Loucy (cell line): ENCODE results near the gene TELO2.

ENCODE experiments used
- H2AFZ ChIP-seq: fragments of 200-600 bp; sonication (generic); 2 replicates; pipeline ENCODE4 v1.6.0; 2016; ENCODE audit warnings: antibody characterized with exemption, mild to moderate bottlenecking, low read length, moderate library complexity
- H3F3A ChIP-seq: fragments of 200-600 bp; 2 replicates; pipeline ENCODE4 v1.6.0; 2016; ENCODE audit warnings: antibody characterized with exemption, low read depth, mild to moderate bottlenecking
- H3K27me3 ChIP-seq: fragments of 200-600 bp; sonication (generic); 2 replicates; pipeline ENCODE4 v1.6.1; 2014; ENCODE audit warnings: low read length, mild to moderate bottlenecking; ENCODE audit not compliant: insufficient read depth, poor library complexity, severe bottlenecking
- H3K36me3 ChIP-seq: fragments of 200-600 bp; sonication (generic); 2 replicates; pipeline ENCODE4 v1.6.1; 2016; ENCODE audit warnings: low read length; ENCODE audit not compliant: insufficient read depth
- H3K4me1 ChIP-seq: fragments of 200-600 bp; sonication (generic); 2 replicates; pipeline ENCODE4 v1.5.1; 2014; ENCODE audit warnings: low read length, mild to moderate bottlenecking; ENCODE audit not compliant: insufficient read depth, poor library complexity, severe bottlenecking
- H3K4me2 ChIP-seq: fragments of 200-600 bp; sonication (generic); 2 replicates; pipeline ENCODE4 v1.6.0; 2014; ENCODE audit warnings: antibody characterized with exemption, low read length, low read depth, mild to moderate bottlenecking; ENCODE audit not compliant: poor library complexity, severe bottlenecking
- H3K4me3 ChIP-seq: fragments of 200-600 bp; sonication (generic); 2 replicates; pipeline ENCODE4 v1.5.1; 2014; ENCODE audit warnings: low read length, mild to moderate bottlenecking, mixed read lengths; ENCODE audit not compliant: poor library complexity, severe bottlenecking
- H3K79me2 ChIP-seq: fragments of 200-600 bp; sonication (generic); 2 replicates; pipeline ENCODE4 v1.6.1; 2014; ENCODE audit warnings: low read length; ENCODE audit not compliant: insufficient read depth
- H3K9ac ChIP-seq: fragments of 200-600 bp; sonication (generic); 2 replicates; pipeline ENCODE4 v1.6.0; 2014; ENCODE audit warnings: mild to moderate bottlenecking, low read depth, low read length, moderate library complexity; ENCODE audit not compliant: poor library complexity, severe bottlenecking
- H3K9me2 ChIP-seq: fragments of 200-600 bp; sonication (generic); replicated peaks from 2 replicates; pipeline ENCODE4 v1.6.1; 2016; ENCODE audit warnings: low read depth, low read length, mixed read lengths
- H3K9me3 ChIP-seq: fragments of 200-600 bp; sonication (generic); 2 replicates; pipeline ENCODE4 v1.6.1; 2014; ENCODE audit warnings: mild to moderate bottlenecking, antibody characterized with exemption, low read length, low read depth; ENCODE audit not compliant: insufficient read depth
- H4K20me1 ChIP-seq: fragments of 200-600 bp; sonication (generic); 2 replicates; pipeline ENCODE4 v1.6.0; 2014; ENCODE audit warnings: antibody characterized with exemption, low read length, mild to moderate bottlenecking; ENCODE audit not compliant: insufficient read depth, poor library complexity, severe bottlenecking
- CTCF ChIP-seq: fragments of 200-600 bp; sonication (generic); conservative IDR thresholded peaks from 2 replicates; pipeline ENCODE4 v1.5.1; 2014; ENCODE audit warnings: mild to moderate bottlenecking, antibody characterized with exemption, low read length
- EZH2phosphoT487 ChIP-seq: fragments of 200-600 bp; IDR thresholded peaks from 2 replicates; pipeline ENCODE4 v1.6.1; 2018; ENCODE audit warnings: antibody characterized with exemption, mild to moderate bottlenecking, moderate library complexity, borderline replicate concordance

TELO2 gene

DNA sequence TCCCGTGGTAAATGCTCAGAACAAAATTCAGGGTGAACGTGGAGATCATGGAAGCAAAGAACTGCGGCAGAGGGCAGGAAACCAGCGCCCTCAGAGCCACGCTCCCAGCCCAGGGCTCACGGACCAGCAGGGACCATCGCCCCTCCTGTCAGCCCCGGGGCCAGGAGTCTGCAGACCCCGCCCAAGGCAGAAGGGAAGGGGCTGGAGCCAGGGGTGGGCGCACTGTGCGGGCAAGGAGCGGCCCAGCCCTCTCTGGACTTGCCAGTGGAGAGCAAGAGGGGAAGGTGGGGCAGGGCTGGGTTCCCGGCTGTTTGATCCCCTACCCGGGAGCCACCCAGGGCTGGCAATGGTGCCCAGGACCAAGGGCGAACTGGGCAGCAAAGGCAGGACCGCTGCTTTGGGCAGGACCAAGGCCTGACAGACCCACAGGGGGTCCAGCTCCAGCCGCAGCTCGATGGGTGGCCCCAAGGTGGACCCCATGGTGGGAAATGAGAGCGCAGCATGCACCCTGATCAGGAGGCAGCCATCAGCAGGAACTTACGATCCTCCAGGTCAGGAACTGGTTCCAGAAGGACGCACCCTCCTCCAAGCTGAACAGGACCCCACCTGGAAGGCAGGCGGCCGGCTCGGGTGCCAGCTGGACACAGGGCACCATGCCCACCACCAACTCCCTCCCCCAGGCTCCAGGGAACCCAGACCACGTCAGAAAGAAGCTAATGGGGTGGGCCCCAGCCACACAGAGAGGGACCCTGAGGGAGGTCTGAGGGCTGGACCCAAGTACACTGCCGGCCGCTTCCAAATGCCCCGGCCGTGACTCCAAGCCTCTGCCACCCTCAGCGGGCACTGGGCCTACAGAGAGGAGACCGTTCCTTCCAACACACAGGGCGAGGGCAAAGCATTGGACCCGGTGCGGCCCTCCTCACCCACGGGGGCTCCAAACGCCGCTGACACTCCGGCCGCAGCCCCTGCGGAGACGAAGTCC, 37.7 kb upstream of the TELO2 start:
- TF ChIP-seq EZH2phosphoT487 (no peak), CTCF (no peak)
- Histone ChIP-seq H3K36me3 (no peaks in the 10 kb centered on the region), H3K4me2 (no peak overlapping the region), H4K20me1 (no peaks in the 10 kb centered on the region), H3K4me3 (no peak overlapping the region), H3K9me2 (no peaks in the 10 kb centered on the region), H2AFZ (no peak overlapping the region), H3K4me1 (no peaks in the 10 kb centered on the region), H3F3A (no peaks in the 10 kb centered on the region), H3K27me3 (no peaks in the 10 kb centered on the region), H3K79me2 (no peaks in the 10 kb centered on the region), H3K9me3 (no peaks in the 10 kb centered on the region), H3K9ac (no peak overlapping the region)

DNA sequence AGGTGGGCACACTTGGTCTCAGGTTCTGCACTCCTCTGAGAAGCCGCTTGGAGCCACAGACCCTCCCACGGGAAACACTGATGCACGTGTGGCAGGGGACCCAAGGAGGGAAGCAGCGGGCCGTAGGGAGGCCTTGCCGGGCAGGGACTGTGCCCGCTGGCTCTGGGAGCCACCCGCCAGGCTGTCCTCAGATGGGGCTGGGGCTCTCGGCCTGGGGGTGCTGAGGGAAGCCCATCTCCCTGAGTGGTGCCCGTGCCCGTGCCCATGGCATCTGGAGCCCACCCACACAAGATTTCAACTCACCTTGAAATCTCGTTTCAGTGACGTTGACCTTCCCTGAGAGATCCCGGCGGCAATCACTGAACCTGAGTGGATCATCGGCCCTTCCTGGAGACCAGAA, 36.2 kb upstream of the TELO2 start:
- Histone ChIP-seq H3K36me3 (no peaks in the 10 kb centered on the region), H3K9ac (no peak overlapping the region), H3K4me1 (no peaks in the 10 kb centered on the region), H3F3A (no peaks in the 10 kb centered on the region), H3K9me2 (no peaks in the 10 kb centered on the region), H3K79me2 (no peaks in the 10 kb centered on the region), H3K4me3 (no peak overlapping the region), H2AFZ (no peak overlapping the region), H3K27me3 (no peaks in the 10 kb centered on the region), H3K9me3 (no peaks in the 10 kb centered on the region), H4K20me1 (no peaks in the 10 kb centered on the region), H3K4me2 (no peak overlapping the region)
- no peak for TF ChIP-seq EZH2phosphoT487
- TF ChIP-seq CTCF = no peak

DNA sequence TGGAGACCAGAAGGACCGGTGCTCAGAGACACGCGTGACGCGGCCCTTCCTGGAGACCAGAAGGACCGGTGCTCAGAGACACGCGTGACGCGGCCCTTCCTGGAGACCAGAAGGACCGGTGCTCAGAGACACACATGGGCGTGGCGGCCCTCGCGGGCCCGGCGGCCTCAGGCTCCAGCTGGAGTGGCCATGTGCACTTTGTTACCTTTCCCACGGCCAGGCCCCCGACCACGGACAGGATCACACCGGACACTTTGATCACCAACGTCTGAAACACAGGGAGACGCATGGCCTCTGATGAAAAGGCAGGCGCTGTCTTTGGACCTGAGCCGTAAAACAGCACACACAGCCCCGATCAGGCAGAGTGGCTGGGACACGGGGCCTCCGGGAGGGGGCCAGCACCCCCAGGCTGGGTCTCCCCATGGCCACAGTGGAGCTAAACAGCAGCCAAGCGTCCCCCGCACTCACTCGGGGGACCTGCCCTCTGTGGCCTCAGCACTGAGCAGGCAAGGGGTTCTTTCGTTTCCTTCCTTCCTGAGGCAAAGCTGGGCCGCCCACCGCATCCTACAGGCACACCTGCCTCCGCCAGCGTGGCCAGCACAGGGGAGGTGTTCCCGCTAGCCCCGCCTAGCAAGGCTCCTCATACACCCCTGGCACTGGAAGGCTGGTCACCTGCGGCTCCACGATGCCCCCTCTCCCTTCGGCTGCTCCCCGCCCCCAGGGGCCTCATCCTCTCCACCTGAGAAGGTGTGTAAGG, 35.5 kb upstream of the TELO2 start:
- TF ChIP-seq EZH2phosphoT487 (no peak), CTCF (no peak)
- Histone ChIP-seq H3K4me1 (no peaks in the 10 kb centered on the region), H2AFZ (no peak overlapping the region), H3K27me3 (no peaks in the 10 kb centered on the region), H3K36me3 (no peaks in the 10 kb centered on the region), H3K9me3 (no peaks in the 10 kb centered on the region), H3F3A (no peaks in the 10 kb centered on the region), H3K9ac (no peak overlapping the region), H3K79me2 (no peaks in the 10 kb centered on the region), H3K4me2 (no peak overlapping the region), H3K9me2 (no peaks in the 10 kb centered on the region), H4K20me1 (no peaks in the 10 kb centered on the region), H3K4me3 (no peak overlapping the region)
